Cerebellar nuclear complex (tissue), 1 donor: ENCODE results near the gene FGD6.

Experiments
- DNase-seq, 2 experiments: peaks; one replicate each; lab custom pipeline; 2025; lab: John Stamatoyannopoulos, UW

The FGD6 gene

GRCh38 chr12:95085612-95086011, 131.7 kb downstream of the FGD6 start:
- DNase-seq = no peak

- DNase-seq = no peak
These were observed 133.3 kb downstream of the FGD6 start for GRCh38 chr12:95083938-95084337.

- DNase-seq = no peak
These were observed 133.8 kb downstream of the FGD6 start for GRCh38 chr12:95083471-95083870.

GRCh38 chr12:95077341-95077740, 139.9 kb downstream of the FGD6 start:
- DNase-seq = no peak

- DNase-seq = no peak
These were observed 142.5 kb downstream of the FGD6 start for GRCh38 chr12:95074766-95075165.

- no peak for DNase-seq
These were observed 143.4 kb downstream of the FGD6 start for GRCh38 chr12:95073698-95074520.

GRCh38 chr12:95072900-95073697, 144.2 kb downstream of the FGD6 start, which contains the start of gene NR2C1:
Gene NR2C1, minus strand, starts transcription at chr12:95073618. Its CDS starts 6,234 bp downstream, at chr12:95067384.
- DNase-seq = peak; percentile 44 to 72

- DNase-seq = no peak
These were observed 146.9 kb downstream of the FGD6 start for GRCh38 chr12:95070378-95070777.

- no peak for DNase-seq
These were observed 151.0 kb downstream of the FGD6 start for GRCh38 chr12:95066091-95066855.

GRCh38 chr12:95060951-95061350, 156.3 kb downstream of the FGD6 start:
- DNase-seq = no peak

GRCh38 chr12:95059984-95060383, 157.3 kb downstream of the FGD6 start:
- no peak for DNase-seq

- DNase-seq = no peak
These were observed 159.8 kb downstream of the FGD6 start for GRCh38 chr12:95057424-95057823.

- no peak for DNase-seq
These were observed 162.2 kb downstream of the FGD6 start for GRCh38 chr12:95055057-95055456.

GRCh38 chr12:95054206-95054605, 163.1 kb downstream of the FGD6 start:
- no peak for DNase-seq

GRCh38 chr12:95051241-95051640, 166.0 kb downstream of the FGD6 start:
- no peak for DNase-seq

GRCh38 chr12:95037906-95038305, 179.4 kb downstream of the FGD6 start:
- DNase-seq = no peak

- no peak for DNase-seq
These were observed 182.5 kb downstream of the FGD6 start for GRCh38 chr12:95034750-95035149.
